Measurements from ENCODE around the gene TK2.
A peak's percentile ranks its signal among the peaks of the same experiment; 100 is the strongest.

The TK2 gene

DNA sequence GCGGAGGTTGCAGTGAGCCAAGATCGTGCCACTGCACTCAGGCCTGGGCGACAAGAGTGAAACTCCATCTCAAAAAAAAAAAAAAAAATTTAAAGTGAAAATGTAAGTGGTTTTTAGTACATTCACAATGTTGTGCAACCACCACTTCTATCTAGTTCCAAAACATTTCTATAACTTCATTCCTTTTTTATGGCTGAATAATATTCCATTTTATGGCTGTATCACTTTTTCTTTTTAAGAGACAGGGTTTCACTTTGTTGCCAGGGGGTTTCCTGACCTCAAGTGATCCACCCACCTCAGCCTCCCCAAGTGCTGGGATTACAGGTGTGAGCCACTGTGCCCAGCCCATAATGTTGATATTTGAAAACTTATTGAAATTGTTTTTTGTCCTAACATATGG lies 42.9 kb upstream of the TK2 start:
- H2BK120ac ChIP-seq (ENCODE audit: low read depth, low read length): no peak overlapping the region
- no peak overlapping the region for H3K4me3 ChIP-seq (ENCODE audit: low read length)
- no peak overlapping the region for H2AK5ac ChIP-seq (ENCODE audit: low read length)
- H4K5ac ChIP-seq (ENCODE audit: low read length): no peak overlapping the region
- H2BK5ac ChIP-seq (ENCODE audit: low read length): no peak overlapping the region
- no peak overlapping the region for H4K8ac ChIP-seq (ENCODE audit: low read depth, low read length)
- H3K36me3 ChIP-seq (ENCODE audit: control insufficient read depth, insufficient read depth, low read length): no peaks in the 10 kb centered on the region
- DNase-seq: no peak
- H2BK15ac ChIP-seq (replicated peaks; ENCODE audit: low read depth): no peak overlapping the region
- no peak overlapping the region for H3K18ac ChIP-seq (ENCODE audit: low read length)
- no peaks in the 10 kb centered on the region for H3K4me1 ChIP-seq (ENCODE audit: control insufficient read depth, low read depth, low read length)
- WGBS (ENCODE audit: extremely low coverage, insufficient coverage, low lambda C conversion rate): no CpG with 5 or more reads among the region's 3 CpGs
- no peaks in the 10 kb centered on the region for H3K79me1 ChIP-seq (ENCODE audit: low read length)
- H3K79me2 ChIP-seq (ENCODE audit: control insufficient read depth, insufficient read depth, low read length): no peaks in the 10 kb centered on the region
- H3K9ac ChIP-seq (ENCODE audit: low read length): no peak overlapping the region
- no peak overlapping the region for H3K27ac ChIP-seq (ENCODE audit: low read depth, low read length)
- H3K56ac ChIP-seq (ENCODE audit: low read length): no peak overlapping the region
- H3K4me2 ChIP-seq (ENCODE audit: low read length): no peak overlapping the region
- no peaks in the 10 kb centered on the region for H3K27me3 ChIP-seq (ENCODE audit: insufficient read depth, low read length, poor library complexity)
- no peak overlapping the region for H3K4ac ChIP-seq (ENCODE audit: low read depth, low read length)
- no peak overlapping the region for H3K23ac ChIP-seq (ENCODE audit: low read length)

GRCh38 chr16:66592241-66592640 lies 42.3 kb upstream of the TK2 start:
- no peaks in the 10 kb centered on the region for H3K36me3 ChIP-seq (ENCODE audit: control insufficient read depth, insufficient read depth, low read length)
- H3K4ac ChIP-seq (ENCODE audit: low read depth, low read length): no peak overlapping the region
- no peak overlapping the region for H2BK15ac ChIP-seq (replicated peaks; ENCODE audit: low read depth)
- H3K27me3 ChIP-seq (ENCODE audit: insufficient read depth, low read length, poor library complexity): no peaks in the 10 kb centered on the region
- no peak overlapping the region for H2AK5ac ChIP-seq (ENCODE audit: low read length)
- no peak overlapping the region for H3K18ac ChIP-seq (ENCODE audit: low read length)
- no peak overlapping the region for H2BK5ac ChIP-seq (ENCODE audit: low read length)
- no peak for DNase-seq
- no peaks in the 10 kb centered on the region for H3K79me1 ChIP-seq (ENCODE audit: low read length)
- no peaks in the 10 kb centered on the region for H3K79me2 ChIP-seq (ENCODE audit: control insufficient read depth, insufficient read depth, low read length)
- no peak overlapping the region for H3K27ac ChIP-seq (ENCODE audit: low read depth, low read length)
- no peak overlapping the region for H4K5ac ChIP-seq (ENCODE audit: low read length)
- H3K4me3 ChIP-seq (ENCODE audit: low read length): no peak overlapping the region
- WGBS (ENCODE audit: extremely low coverage, insufficient coverage, low lambda C conversion rate): no CpG with 5 or more reads among the region's 3 CpGs
- no peak overlapping the region for H3K23ac ChIP-seq (ENCODE audit: low read length)
- H3K56ac ChIP-seq (ENCODE audit: low read length): no peak overlapping the region
- H2BK120ac ChIP-seq (ENCODE audit: low read depth, low read length): no peak overlapping the region
- H3K4me2 ChIP-seq (ENCODE audit: low read length): no peak overlapping the region
- no peak overlapping the region for H4K8ac ChIP-seq (ENCODE audit: low read depth, low read length)
- H3K4me1 ChIP-seq (ENCODE audit: control insufficient read depth, low read depth, low read length): no peaks in the 10 kb centered on the region
- H3K9ac ChIP-seq (ENCODE audit: low read length): no peak overlapping the region

GRCh38 chr16:66591018-66591417 lies 41.1 kb upstream of the TK2 start:
- WGBS (ENCODE audit: extremely low coverage, insufficient coverage, low lambda C conversion rate): no CpG with 5 or more reads among the region's 4 CpGs
- Histone ChIP-seq H3K27ac (ENCODE audit: low read depth, low read length) (no peak overlapping the region), H3K23ac (ENCODE audit: low read length) (no peak overlapping the region), H3K27me3 (ENCODE audit: insufficient read depth, low read length, poor library complexity) (no peaks in the 10 kb centered on the region), H3K4ac (ENCODE audit: low read depth, low read length) (no peak overlapping the region), H3K79me1 (ENCODE audit: low read length) (no peaks in the 10 kb centered on the region), H2BK120ac (ENCODE audit: low read depth, low read length) (no peak overlapping the region), H4K8ac (ENCODE audit: low read depth, low read length) (no peak overlapping the region), H3K9ac (ENCODE audit: low read length) (no peak overlapping the region), H3K56ac (ENCODE audit: low read length) (no peak overlapping the region), H2BK5ac (ENCODE audit: low read length) (no peak overlapping the region), H3K18ac (ENCODE audit: low read length) (no peak overlapping the region), H2BK15ac (replicated peaks; ENCODE audit: low read depth) (no peak overlapping the region), H3K36me3 (ENCODE audit: control insufficient read depth, insufficient read depth, low read length) (no peaks in the 10 kb centered on the region), H3K4me1 (ENCODE audit: control insufficient read depth, low read depth, low read length) (no peaks in the 10 kb centered on the region), H3K4me3 (ENCODE audit: low read length) (no peak overlapping the region), H3K4me2 (ENCODE audit: low read length) (no peak overlapping the region), H2AK5ac (ENCODE audit: low read length) (no peak overlapping the region), H4K5ac (ENCODE audit: low read length) (no peak overlapping the region), H3K79me2 (ENCODE audit: control insufficient read depth, insufficient read depth, low read length) (no peaks in the 10 kb centered on the region)
- DNase-seq: no peak

- Histone ChIP-seq H2BK15ac (replicated peaks; ENCODE audit: low read depth) (no peak overlapping the region), H4K8ac (ENCODE audit: low read depth, low read length) (no peak overlapping the region), H3K4me2 (ENCODE audit: low read length) (no peak overlapping the region), H3K4ac (ENCODE audit: low read depth, low read length) (no peak overlapping the region), H3K18ac (ENCODE audit: low read length) (no peak overlapping the region), H3K4me3 (ENCODE audit: low read length) (no peak overlapping the region), H3K27ac (ENCODE audit: low read depth, low read length) (no peak overlapping the region), H2BK5ac (ENCODE audit: low read length) (no peak overlapping the region), H3K56ac (ENCODE audit: low read length) (no peak overlapping the region), H2AK5ac (ENCODE audit: low read length) (no peak overlapping the region), H3K9ac (ENCODE audit: low read length) (no peak overlapping the region), H3K36me3 (ENCODE audit: control insufficient read depth, insufficient read depth, low read length) (no peaks in the 10 kb centered on the region), H3K23ac (ENCODE audit: low read length) (no peak overlapping the region), H3K27me3 (ENCODE audit: insufficient read depth, low read length, poor library complexity) (no peaks in the 10 kb centered on the region), H3K79me1 (ENCODE audit: low read length) (no peaks in the 10 kb centered on the region), H2BK120ac (ENCODE audit: low read depth, low read length) (no peak overlapping the region), H3K79me2 (ENCODE audit: control insufficient read depth, insufficient read depth, low read length) (no peaks in the 10 kb centered on the region), H4K5ac (ENCODE audit: low read length) (no peak overlapping the region), H3K4me1 (ENCODE audit: control insufficient read depth, low read depth, low read length) (no peaks in the 10 kb centered on the region)
- WGBS (ENCODE audit: extremely low coverage, insufficient coverage, low lambda C conversion rate): no CpG with 5 or more reads among the region's 8 CpGs
- no peak for DNase-seq
Observed at GRCh38 chr16:66590322-66590721, 40.4 kb upstream of the TK2 start.

DNA sequence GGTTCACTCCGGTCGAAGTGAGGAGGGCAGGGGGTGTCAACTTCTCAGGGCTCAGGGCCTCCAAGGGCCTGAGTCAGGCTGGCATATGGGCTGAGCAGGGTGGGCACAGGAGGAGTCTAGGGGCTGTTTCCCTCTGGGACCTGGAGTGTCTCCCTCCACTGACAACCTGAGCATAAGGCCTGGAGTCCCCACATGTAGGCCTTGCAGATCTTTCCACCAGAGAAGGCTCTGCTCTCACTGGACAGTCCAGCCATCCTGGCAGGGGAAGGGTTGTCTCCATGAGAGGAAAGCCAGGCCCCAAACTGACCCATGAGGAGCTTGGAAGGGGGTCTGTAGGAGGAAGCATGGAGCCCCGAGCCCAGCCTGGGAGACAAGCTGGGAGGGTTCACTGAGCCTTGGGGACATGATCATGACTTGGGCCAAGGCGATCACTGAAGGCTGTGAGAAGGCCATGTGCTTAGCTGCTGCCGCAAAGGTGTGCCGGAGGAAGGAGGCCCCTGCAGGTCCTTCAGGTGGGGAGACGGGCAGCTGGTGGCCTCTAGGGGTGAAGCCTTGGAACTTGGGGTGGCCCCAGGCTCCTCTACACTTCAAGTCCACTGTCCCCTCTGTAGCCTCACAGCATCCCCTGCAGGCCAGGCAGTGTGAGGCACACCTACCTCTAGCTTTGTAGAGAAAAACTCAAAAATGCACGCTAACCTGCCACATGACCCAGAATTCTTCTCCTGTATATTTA lies 39.2 kb upstream of the TK2 start:
- H2BK15ac ChIP-seq (replicated peaks; ENCODE audit: low read depth): no peak overlapping the region
- no peak overlapping the region for H2BK5ac ChIP-seq (ENCODE audit: low read length)
- DNase-seq: peak; percentile 66
- no CpG with 5 or more reads among the region's 8 CpGs for WGBS (ENCODE audit: extremely low coverage, insufficient coverage, low lambda C conversion rate)
- no peak overlapping the region for H3K18ac ChIP-seq (ENCODE audit: low read length)
- no peaks in the 10 kb centered on the region for H3K79me1 ChIP-seq (ENCODE audit: low read length)
- H3K27ac ChIP-seq (ENCODE audit: low read depth, low read length): no peak overlapping the region
- no peaks in the 10 kb centered on the region for H3K27me3 ChIP-seq (ENCODE audit: insufficient read depth, low read length, poor library complexity)
- H3K4ac ChIP-seq (ENCODE audit: low read depth, low read length): no peak overlapping the region
- no peak overlapping the region for H2AK5ac ChIP-seq (ENCODE audit: low read length)
- H3K9ac ChIP-seq (ENCODE audit: low read length): no peak overlapping the region
- no peak overlapping the region for H3K56ac ChIP-seq (ENCODE audit: low read length)
- no peak overlapping the region for H4K8ac ChIP-seq (ENCODE audit: low read depth, low read length)
- H3K4me1 ChIP-seq (ENCODE audit: control insufficient read depth, low read depth, low read length): no peaks in the 10 kb centered on the region
- no peak overlapping the region for H2BK120ac ChIP-seq (ENCODE audit: low read depth, low read length)
- H3K4me3 ChIP-seq (ENCODE audit: low read length): no peak overlapping the region
- H3K36me3 ChIP-seq (ENCODE audit: control insufficient read depth, insufficient read depth, low read length): no peaks in the 10 kb centered on the region
- no peak overlapping the region for H3K4me2 ChIP-seq (ENCODE audit: low read length)
- H4K5ac ChIP-seq (ENCODE audit: low read length): no peak overlapping the region
- no peaks in the 10 kb centered on the region for H3K79me2 ChIP-seq (ENCODE audit: control insufficient read depth, insufficient read depth, low read length)
- H3K23ac ChIP-seq (ENCODE audit: low read length): no peak overlapping the region
